Activated CD4-positive, alpha-beta T cell treated with anti-CD3 and anti-CD28 coated beads, Interleukin-2, amount 50 U/mL, for 24 hours (primary cell): ENCODE measurements around the gene PTGES.
"Not testable (repeated sequence)": the region's sequence is repeated elsewhere in the genome, so short reads cannot be mapped to it uniquely, and the experiment has no call there.

Experiments used
- DNase-seq, 2 donors: peaks; one replicate each; pipeline ENCODE4 v3.0.0-alpha.2; 2020; ENCODE audit warnings: low read depth in 1 of 2, low spot score in 1 of 2

The PTGES gene

GRCh38 chr9:129773262-129774048 lies 20.6 kb upstream of the PTGES start:
- no peak for DNase-seq

GRCh38 chr9:129770741-129771140 lies 17.9 kb upstream of the PTGES start:
- DNase-seq: no peak

DNA sequence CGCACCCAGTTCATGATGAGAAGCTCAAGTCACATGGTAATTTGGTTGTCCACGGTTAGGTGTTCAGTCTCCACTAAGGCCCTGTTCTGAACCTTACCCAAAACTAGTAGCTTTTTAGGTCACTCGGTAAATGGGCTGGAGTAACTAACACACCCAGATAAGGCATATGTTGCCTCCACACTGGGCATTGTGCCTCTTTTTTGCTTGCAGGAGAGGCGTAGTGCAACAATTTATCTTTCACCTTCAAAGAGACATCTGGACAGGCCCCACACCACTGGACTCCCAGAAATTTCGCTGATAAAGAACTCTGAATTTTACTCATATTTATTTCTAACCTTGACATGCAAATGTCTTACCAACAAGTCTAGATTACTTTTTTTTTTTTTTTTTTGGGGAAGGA lies 16.8 kb upstream of the PTGES start:
- DNase-seq: no peak

- DNase-seq: no peak
Measured at GRCh38 chr9:129768486-129768885, 15.6 kb upstream of the PTGES start.

DNA sequence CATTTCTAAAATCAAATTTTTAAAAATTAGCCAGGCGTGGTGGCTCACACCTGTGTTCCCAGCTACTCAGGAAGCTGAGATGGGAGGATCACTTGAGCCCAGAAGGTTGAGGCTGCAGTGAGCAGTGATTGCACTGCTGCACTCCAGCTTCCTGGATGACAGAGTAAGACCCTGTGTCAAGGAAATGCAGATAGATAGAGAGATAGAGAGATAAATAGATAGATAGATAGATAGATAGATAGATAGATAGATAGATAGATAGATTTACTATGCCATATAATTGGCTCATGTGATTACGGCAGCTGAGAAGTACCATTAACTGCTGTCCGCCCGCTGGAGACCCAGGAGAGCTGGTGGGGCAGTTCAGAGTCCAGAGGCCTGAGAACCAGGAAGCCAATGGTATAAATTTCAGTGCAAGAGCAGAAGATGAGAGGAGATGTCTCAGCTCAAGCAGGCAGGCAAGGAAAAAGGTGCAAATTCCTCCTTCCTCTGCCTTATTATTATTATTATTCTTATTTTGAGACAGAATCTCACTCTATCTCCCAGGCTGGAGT lies 13.0 kb upstream of the PTGES start:
- DNase-seq: no peak

GRCh38 chr9:129762985-129763926 lies 10.4 kb upstream of the PTGES start:
- DNase-seq: no peak

DNA sequence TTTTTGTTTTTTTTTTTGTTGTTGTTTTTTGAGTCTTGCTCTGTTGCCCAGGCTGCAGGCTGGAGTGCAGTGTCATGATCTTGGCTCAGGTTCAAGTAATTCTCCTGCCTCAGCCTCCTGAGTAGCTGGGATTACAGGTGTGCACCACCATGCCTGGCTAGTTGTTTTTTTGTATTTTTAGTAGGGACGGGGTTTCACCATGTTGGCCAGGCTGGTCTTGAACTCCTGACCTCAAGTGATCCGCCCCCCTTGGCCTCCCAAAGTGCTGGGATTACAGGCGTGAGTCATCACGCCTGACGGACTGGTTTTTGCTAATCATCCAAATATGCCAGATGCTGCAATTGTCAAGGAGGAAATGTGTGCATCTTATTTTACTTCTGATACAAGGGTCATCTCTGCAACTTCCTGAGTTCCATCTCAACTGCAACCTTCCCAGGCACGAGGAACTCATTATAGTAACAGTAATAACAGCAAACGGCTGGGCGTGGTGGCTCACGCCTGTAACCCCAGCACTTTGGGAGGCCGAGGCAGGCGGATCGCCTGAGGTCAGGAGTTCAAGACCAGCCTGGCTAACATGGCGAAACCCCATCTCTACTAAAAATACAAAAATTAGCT lies 9.6 kb upstream of the PTGES start:
- DNase-seq: not testable (repeated sequence)

DNA sequence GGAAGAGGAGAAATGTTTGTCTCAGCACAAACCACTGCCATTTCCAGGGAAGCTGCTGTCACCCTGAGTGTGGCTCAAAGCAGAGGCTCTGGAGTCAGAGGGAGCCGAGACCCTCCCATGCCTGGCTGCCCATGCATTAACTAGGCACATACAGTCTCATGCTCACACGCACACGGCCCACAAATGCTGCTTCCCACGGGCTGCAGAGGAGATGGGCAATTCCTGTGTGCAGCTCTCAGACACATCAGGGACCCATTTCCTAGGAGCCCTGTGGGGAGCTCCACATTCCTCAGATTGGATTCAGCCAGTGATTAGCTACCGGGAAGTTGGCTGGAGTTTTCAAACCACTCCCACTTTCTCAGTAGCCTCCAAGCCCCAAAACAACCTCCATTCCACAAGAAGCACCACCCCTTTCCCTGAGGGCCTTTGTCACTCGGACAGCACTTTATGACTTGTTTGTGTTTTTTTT lies 9.1 kb upstream of the PTGES start:
- no peak for DNase-seq

- no peak for DNase-seq
Measured at GRCh38 chr9:129761293-129761900, 8.6 kb upstream of the PTGES start.

- not testable (repeated sequence) for DNase-seq
Measured at GRCh38 chr9:129760784-129761183, 7.9 kb upstream of the PTGES start.

- no peak for DNase-seq
Measured at GRCh38 chr9:129759804-129760502, 7.1 kb upstream of the PTGES start.

DNA sequence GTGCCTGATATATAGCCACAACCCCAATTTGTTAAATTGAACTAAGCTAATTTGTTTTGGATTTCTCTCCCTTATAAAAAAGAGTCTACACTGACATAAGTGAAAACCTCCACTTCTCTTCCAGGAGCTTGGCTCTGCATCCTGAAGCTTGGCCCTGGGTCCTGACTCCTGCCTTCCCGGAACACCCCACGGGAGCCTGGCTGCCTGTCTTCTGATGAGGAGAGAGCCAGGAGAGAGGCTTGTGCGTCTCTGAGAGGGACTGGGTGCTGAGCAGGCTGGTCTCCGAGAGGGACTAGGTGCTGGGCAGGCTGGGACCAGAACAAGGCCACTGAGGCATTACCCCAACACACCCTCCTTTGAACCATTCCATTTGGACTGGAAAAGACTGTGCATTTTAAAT lies 6.5 kb upstream of the PTGES start:
- no peak for DNase-seq

DNA sequence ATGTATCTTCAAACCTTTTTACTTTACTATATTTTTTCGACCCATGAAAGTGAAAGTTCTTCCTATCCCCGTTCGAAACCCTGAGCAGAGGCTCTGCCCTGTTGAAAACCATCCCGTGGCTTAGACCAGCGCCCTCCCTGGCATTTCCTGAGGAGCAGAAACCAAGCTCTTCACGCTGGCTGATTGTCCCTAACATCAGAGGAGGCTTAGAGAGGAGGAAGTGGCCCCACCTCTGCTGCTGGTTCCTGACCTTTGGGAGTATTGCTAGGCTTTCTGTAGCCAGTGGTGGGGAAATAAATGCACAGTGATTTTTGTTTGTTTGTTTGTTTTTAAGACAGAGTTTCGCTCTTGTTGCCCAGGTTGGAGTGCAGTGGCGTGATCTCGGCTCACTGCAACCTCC lies 4.2 kb upstream of the PTGES start:
- no peak for DNase-seq

GRCh38 chr9:129756191-129756590 lies 3.3 kb upstream of the PTGES start:
- no peak for DNase-seq

GRCh38 chr9:129755151-129755550 lies 2.3 kb upstream of the PTGES start:
- DNase-seq: no peak

DNA sequence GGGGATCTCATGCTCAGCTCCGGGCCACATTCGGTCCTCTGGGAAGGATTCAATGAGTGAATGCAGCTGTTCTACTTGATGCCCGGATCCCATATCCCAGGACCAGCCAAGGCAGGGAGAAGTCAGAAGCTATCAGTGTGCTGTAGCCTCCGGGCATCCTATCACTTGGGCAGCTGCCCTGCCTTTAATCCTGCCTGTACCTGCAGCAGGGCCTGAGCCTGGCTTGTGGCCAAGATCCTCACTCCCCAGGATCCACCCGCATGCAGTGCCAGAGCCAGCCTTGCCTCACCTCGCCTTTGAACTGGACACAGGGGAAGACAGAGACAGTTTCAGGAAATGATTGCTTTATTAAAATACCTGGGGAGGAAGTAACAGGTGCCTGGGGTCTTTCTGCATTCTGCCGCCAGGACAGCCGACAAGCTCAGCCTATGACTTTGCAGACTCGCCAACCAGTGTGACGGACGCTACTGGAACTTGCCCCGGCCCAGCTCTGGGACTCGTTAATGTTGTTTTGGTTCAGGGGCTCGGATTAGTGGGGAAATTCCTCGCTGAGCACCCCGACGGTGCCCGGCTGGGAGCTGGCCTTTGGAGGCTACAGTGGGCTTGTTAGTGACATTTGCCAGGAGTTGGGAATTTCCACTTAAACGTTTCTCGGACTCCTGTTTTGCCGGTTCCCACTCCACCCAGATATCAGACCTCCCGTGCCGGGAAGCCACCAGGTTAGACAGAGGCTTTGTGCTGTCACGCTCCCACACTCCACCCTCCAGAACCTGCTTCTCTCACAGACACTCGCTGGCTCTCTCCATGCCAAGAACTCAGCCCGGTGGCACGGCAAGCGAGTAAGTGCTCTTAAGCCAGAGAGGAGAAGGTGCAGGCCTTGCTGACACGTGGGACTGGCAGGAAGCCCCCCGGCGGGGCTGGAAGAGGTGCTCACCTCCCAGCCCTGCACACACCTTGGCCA lies 721 bp downstream of the PTGES start:
- no peak for DNase-seq

DNA sequence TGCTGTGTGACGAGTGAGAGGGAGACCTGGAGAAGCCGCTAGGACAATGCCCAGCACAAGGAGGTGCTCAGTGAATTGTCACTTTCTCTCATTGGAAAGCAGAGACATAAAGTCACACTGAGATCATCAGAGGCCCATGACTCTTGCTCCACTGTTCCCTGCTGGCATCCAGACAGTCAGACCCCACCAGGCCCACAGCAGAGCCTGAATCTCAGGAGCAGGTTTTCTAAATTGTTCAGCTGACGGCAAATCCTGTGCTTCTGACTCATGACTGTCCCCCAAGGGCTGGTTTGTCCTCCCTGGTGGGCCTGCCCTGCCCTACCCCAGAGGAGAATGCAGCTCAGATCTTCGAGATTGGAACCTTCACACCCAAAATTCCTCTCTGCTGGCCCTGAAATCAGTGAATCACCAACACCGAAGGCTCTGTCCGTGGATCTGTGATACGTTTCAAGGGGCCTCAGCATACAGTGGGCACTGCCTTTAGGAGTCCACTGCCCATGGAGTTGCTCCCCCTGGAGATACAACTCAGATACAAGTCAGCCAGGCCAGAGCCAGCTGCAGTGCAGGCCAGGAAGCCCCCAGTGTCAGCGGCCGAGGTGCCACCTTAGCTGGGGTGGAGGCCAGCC lies 2.7 kb downstream of the PTGES start:
- DNase-seq: no peak

DNA sequence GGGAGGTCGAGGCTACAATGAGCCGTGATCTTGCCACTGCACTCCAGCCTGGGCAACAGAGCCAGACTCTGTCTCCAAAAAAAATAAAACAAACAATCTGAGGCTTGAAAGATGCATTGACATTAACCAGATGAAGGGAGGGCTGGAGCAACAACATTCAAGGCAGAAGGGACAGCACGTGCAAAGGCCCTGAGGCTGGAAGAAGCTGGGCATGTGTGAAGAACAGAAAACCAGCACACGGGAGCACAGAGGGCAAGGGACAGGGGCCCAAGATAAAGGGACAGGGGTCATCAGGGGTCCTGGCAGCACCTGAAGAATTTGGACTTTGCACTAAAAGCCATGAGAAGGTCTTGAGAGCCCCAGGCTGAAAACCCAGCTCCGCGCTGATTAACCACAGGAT lies 3.3 kb downstream of the PTGES start:
- DNase-seq: no peak

GRCh38 chr9:129749052-129749451 lies 3.8 kb downstream of the PTGES start:
- not testable (repeated sequence) for DNase-seq
